ENCODE results near the gene AFF3. TPM values are rescaled to one million over a fixed set of nuclear protein-coding genes. Genes with fewer than 3 reads are reported as not detected.

Gene AFF3
- total and polyA plus RNA-seq, 2 of the 4 experiments (the other 2 are of a cell fraction), result 12.9 to 14.3 TPM

GRCh38 chr2:100059638-100060037 lies 82.8 kb downstream of the AFF3 start:
- H3K4ac ChIP-seq (ENCODE audit: low read depth, low read length), result peak overlapping the region; percentile 47; the same call in 1 of the 2 replicates
- no TSS peak for BruUV-seq (replicated peaks)
- TF ChIP-seq RAD21 (IDR thresholded peaks at IDR 0.05; ENCODE audit: low read length) (no peak), BHLHE40 (IDR thresholded peaks at IDR 0.05; ENCODE audit: low read depth, low read length) (no peak), FOS (IDR thresholded peaks at IDR 0.05; ENCODE audit: low read depth, low read length) (no peak), CEBPB (IDR thresholded peaks at IDR 0.05; ENCODE audit: low read depth, low read length) (no peak), RFX5 (IDR thresholded peaks at IDR 0.05; ENCODE audit: low read depth, low read length) (no peak), ELK1 (IDR thresholded peaks at IDR 0.05; ENCODE audit: borderline replicate concordance, low read depth, low read length) (no peak), MAZ (IDR thresholded peaks at IDR 0.05; ENCODE audit: borderline replicate concordance, low read depth, low read length) (no peak), CTCF (conservative IDR thresholded peaks at IDR 0.05; ENCODE audit: low read depth, low read length) (no peak), CHD1 (IDR thresholded peaks at IDR 0.05; ENCODE audit: low read depth, low read length) (no peak), SMC3 (IDR thresholded peaks at IDR 0.05; ENCODE audit: low read depth, low read length) (no peak), RCOR1 (IDR thresholded peaks at IDR 0.05; ENCODE audit: insufficient replicate concordance, low read length) (no peak), NFE2L2 (IDR thresholded peaks at IDR 0.05; ENCODE audit: low read depth, low read length) (no peak), USF2 (IDR thresholded peaks at IDR 0.05; ENCODE audit: low read depth, low read length) (no peak), MXI1 (IDR thresholded peaks at IDR 0.05; ENCODE audit: borderline replicate concordance, low read depth, low read length) (no peak), MAFK (IDR thresholded peaks at IDR 0.05; ENCODE audit: low read depth, low read length) (no peak), POLR2A (IDR thresholded peaks at IDR 0.05; ENCODE audit: low read depth, low read length) (no peak)
- no peak for DNase-seq
- 0 out of 3 replicates have a peak overlapping the region, but pooled peaks have one; percentile 0 for H2BK15ac ChIP-seq (ENCODE audit: low read depth, low read length)
- H3K18ac ChIP-seq (ENCODE audit: low read depth, low read length), result peak overlapping the region; percentile 33; the same call in 1 of the 2 replicates
- peak overlapping the region; percentile 8; the same call in 1 of the 2 replicates for H3K14ac ChIP-seq (replicated peaks; ENCODE audit: low read depth, low read length)
- intact Hi-C loops (cut with micrococcal nuclease), result no loop called here
- H4K8ac ChIP-seq (ENCODE audit: low read depth in 2 of 2, low read length in 2 of 2), result no peak overlapping the region
- no peak overlapping the region for H4K5ac ChIP-seq (ENCODE audit: low read depth, low read length)
- in situ Hi-C loops (cut with MboI; ENCODE audit: low sequenced_read_pairs), result no loop called here
- no peaks in the 10 kb centered on the region for H4K20me1 ChIP-seq (ENCODE audit: insufficient read depth, low read length)
- H2BK20ac ChIP-seq (ENCODE audit: low read depth, low read length), result 0 out of 2 replicates have a peak overlapping the region, but pooled peaks have one; percentile 20
- 0 out of 2 replicates have a peak overlapping the region, but pooled peaks have one; percentile 47 for H3K23ac ChIP-seq (ENCODE audit: low read depth, low read length)
- no peak overlapping the region for H3K56ac ChIP-seq (ENCODE audit: extremely low read depth, insufficient read depth, low read length)
- no peak overlapping the region for H3K4me3 ChIP-seq (ENCODE audit: insufficient read depth, low read depth, low read length)
- no peak for ATAC-seq (ENCODE audit: low read depth)
- H3K27me3 ChIP-seq (ENCODE audit: control insufficient read depth, insufficient read depth, low read length), result no peaks in the 10 kb centered on the region
- H2AK9ac ChIP-seq (replicated peaks; ENCODE audit: low read depth, low read length, poor library complexity), result no peak overlapping the region
- peaks cover 18% of the 10 kb centered on the region for H3K9me1 ChIP-seq (ENCODE audit: insufficient read depth, low read length)
- H3K4me2 ChIP-seq (ENCODE audit: low read depth, low read length), result no peak overlapping the region
- ChIA-PET CTCF (no interaction called here), POLR2A (ENCODE audit: unreplicated experiment) (no interaction called here)
- peaks cover 16% of the 10 kb centered on the region for H3K4me1 ChIP-seq (ENCODE audit: control insufficient read depth, insufficient read depth, low read length)
- H3K36me3 ChIP-seq (ENCODE audit: control insufficient read depth, insufficient read depth, low read length), result peaks cover 11% of the 10 kb centered on the region; the same call in 1 of the 2 replicates
- WGBS, 2 experiments (ENCODE audit: extremely low coverage in 2 of 2, insufficient read length in 1 of 2), result no CpG with 5 or more reads among the region's 4 CpGs
- peaks cover 45 to 61% of the 10 kb centered on the region in 2 experiments for H3K79me1 ChIP-seq (ENCODE audit: low read depth in 1 of 2, low read length in 2 of 2)
- H2AK5ac ChIP-seq (ENCODE audit: low read depth, low read length), result no peak overlapping the region; the same call in 1 of the 2 replicates
- no peak overlapping the region for H3K9ac ChIP-seq (ENCODE audit: low read depth, low read length)
- H3K27ac ChIP-seq (ENCODE audit: insufficient read depth, low read length), result no peak overlapping the region
- dilution Hi-C loops (cut with HindIII; ENCODE audit: low sequenced_read_pairs, unreplicated experiment), result no loop called here
- no peak overlapping the region; the same call in 1 of the 2 replicates for H2BK120ac ChIP-seq (ENCODE audit: low read depth, low read length)
- H4K91ac ChIP-seq (ENCODE audit: insufficient read depth, low read depth, low read length), result peak overlapping the region; percentile 27; the same call in 1 of the 2 replicates
- H2AFZ ChIP-seq (replicated peaks; ENCODE audit: low read length, poor library complexity), result no peak overlapping the region
- H2BK5ac ChIP-seq (ENCODE audit: low read depth, low read length, poor library complexity, severe bottlenecking), result no peak overlapping the region
- H3K9me3 ChIP-seq (ENCODE audit: control insufficient read depth, insufficient read depth, low read length), result no peaks in the 10 kb centered on the region; the same call in none of the 2 replicates

Measured in IMR-90 (cell line).